PFSK-1 (cell line): Measurements from ENCODE around the gene SRMS.

Source experiments
- FOXP2 ChIP-seq: optimal IDR thresholded peaks from 2 replicates; pipeline ENCODE3; 2011; ENCODE audit warnings: borderline replicate concordance, control low read depth, inconsistent platforms; ENCODE audit not compliant: insufficient read depth; ENCODE audit errors: extremely low read length, extremely low read depth
- POLR2AphosphoS5 ChIP-seq: IDR thresholded peaks from 2 replicates; pipeline ENCODE4 v1.6.1; 2012; ENCODE audit warnings: low read depth, mild to moderate bottlenecking, control low read depth, low read length, moderate library complexity
- REST ChIP-seq, 2 experiments: IDR thresholded peaks; 2 replicates each; pipeline versions ENCODE4 v1.6.1 to v1.8.0; 2011 to 2012; ENCODE audit warnings: low read depth in 2 of 2, low read length in 2 of 2, control low read depth in 1 of 2, inconsistent platforms in 1 of 2, mild to moderate bottlenecking in 1 of 2, moderate library complexity in 1 of 2; ENCODE audit not compliant: insufficient read depth in 1 of 2
- SIN3A ChIP-seq: IDR thresholded peaks from 2 replicates; pipeline ENCODE4 v1.6.1; 2012; ENCODE audit warnings: mild to moderate bottlenecking, low read length, moderate library complexity, borderline replicate concordance; ENCODE audit not compliant: insufficient read depth
- TAF1 ChIP-seq: IDR thresholded peaks from 2 replicates; pipeline ENCODE4 v1.6.1; 2012; ENCODE audit warnings: low read length, control low read depth, borderline replicate concordance; ENCODE audit not compliant: insufficient read depth

- no peak for TF ChIP-seq POLR2AphosphoS5
- TF ChIP-seq TAF1 = no peak
- TF ChIP-seq SIN3A = no peak
- no peak for TF ChIP-seq REST (IDR thresholded peaks at IDR 0.05; ENCODE audit: insufficient read depth in 1 of 2, low read depth in 2 of 2, low read length in 2 of 2)
- TF ChIP-seq FOXP2 = no peak
Measured at GRCh38 chr20:63554361-63555278, 7.1 kb upstream of the SRMS start.
